AG09309 (cell line): ENCODE results near the gene DNAH5.
"Not testable (repeated sequence)": the region's sequence is repeated elsewhere in the genome, so short reads cannot be mapped to it uniquely, and the experiment has no call there.

Experiments
- DNase-seq: peaks from one replicate; pipeline ENCODE4 v3.0.0-alpha.2; 2010; ENCODE audit warnings: low read depth
- H3K4me3 ChIP-seq: 2 replicates; pipeline ENCODE4 v1.5.1; 2011; ENCODE audit warnings: mild to moderate bottlenecking, low read depth, low read length, moderate library complexity; ENCODE audit not compliant: control insufficient read depth
- TF ChIP-seq, protein P1 (sequence below): IDR thresholded peaks from 2 replicates; pipeline ENCODE4 v1.5.1; 2011; ENCODE audit warnings: mild to moderate bottlenecking, low read depth, low read length, inconsistent platforms; ENCODE audit not compliant: insufficient read depth, control insufficient read depth; ENCODE audit errors: missing control alignments

Gene DNAH5

GRCh38 chr5:13831351-13831750 is 113.1 kb downstream of the DNAH5 start:
- no peak for DNase-seq
- no peak overlapping the region for H3K4me3 ChIP-seq
- TF ChIP-seq, protein P1, sequence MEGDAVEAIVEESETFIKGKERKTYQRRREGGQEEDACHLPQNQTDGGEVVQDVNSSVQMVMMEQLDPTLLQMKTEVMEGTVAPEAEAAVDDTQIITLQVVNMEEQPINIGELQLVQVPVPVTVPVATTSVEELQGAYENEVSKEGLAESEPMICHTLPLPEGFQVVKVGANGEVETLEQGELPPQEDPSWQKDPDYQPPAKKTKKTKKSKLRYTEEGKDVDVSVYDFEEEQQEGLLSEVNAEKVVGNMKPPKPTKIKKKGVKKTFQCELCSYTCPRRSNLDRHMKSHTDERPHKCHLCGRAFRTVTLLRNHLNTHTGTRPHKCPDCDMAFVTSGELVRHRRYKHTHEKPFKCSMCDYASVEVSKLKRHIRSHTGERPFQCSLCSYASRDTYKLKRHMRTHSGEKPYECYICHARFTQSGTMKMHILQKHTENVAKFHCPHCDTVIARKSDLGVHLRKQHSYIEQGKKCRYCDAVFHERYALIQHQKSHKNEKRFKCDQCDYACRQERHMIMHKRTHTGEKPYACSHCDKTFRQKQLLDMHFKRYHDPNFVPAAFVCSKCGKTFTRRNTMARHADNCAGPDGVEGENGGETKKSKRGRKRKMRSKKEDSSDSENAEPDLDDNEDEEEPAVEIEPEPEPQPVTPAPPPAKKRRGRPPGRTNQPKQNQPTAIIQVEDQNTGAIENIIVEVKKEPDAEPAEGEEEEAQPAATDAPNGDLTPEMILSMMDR: peak; percentile 7

GRCh38 chr5:13830536-13830935 is 114.0 kb downstream of the DNAH5 start:
- TF ChIP-seq, protein P1: no peak
- no peak for DNase-seq
- H3K4me3 ChIP-seq: no peak overlapping the region

GRCh38 chr5:13821366-13821765 is 123.1 kb downstream of the DNAH5 start:
- no peak overlapping the region for H3K4me3 ChIP-seq
- DNase-seq: no peak
- TF ChIP-seq, protein P1: no peak

GRCh38 chr5:13816126-13816525 is 128.4 kb downstream of the DNAH5 start:
- TF ChIP-seq, protein P1: no peak
- no peak overlapping the region for H3K4me3 ChIP-seq
- no peak for DNase-seq

GRCh38 chr5:13814301-13814700 is 130.2 kb downstream of the DNAH5 start:
- H3K4me3 ChIP-seq: no peak overlapping the region
- no peak for DNase-seq
- TF ChIP-seq, protein P1: peak; percentile 24

DNA sequence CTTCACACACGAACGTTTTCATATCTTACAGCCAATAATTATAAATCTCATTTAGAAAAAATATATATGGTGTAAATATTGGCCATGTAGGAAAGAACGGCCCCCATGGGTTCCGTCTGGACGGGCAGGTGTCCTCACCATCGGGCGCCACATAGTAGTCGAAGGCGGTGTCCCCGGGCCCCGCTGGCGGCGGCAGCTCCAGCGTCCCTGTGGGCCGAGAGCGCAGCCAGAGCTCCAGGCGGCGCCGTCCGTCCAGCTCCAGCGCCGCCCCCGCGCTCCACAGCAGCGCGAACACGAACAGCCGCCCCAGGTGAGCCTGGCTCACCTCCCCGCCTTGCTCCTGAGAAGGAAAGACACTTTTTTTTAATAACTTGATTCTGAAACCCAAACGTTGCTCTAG is 134.6 kb downstream of the DNAH5 start:
- TF ChIP-seq, protein P1: no peak
- no peak overlapping the region for H3K4me3 ChIP-seq
- no peak for DNase-seq

DNA sequence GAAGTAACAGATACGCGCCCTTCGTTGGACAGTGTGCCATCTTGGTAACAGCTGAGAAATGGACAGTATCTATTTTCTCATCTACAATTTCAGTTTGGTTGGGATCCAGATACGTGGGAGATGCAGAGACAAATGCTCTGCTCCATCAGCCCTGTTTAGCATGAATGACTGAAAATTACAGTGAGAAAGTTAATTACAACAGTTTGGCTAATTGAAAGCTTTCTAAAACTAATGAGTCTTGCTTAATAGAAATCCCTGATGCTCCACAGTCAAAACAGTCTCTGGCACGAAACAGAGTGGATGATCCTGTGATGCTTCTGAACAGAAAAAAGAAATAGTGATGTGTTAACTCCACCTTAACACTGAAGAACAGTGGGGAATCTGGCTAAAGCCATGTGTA is 140.2 kb downstream of the DNAH5 start:
- H3K4me3 ChIP-seq: no peak overlapping the region
- DNase-seq: no peak
- TF ChIP-seq, protein P1: no peak

- H3K4me3 ChIP-seq, DNase-seq: not testable (repeated sequence)
These were observed 145.9 kb downstream of the DNAH5 start for GRCh38 chr5:13798569-13798968.
